Measurements from ENCODE around the gene HMGN4.
"Not testable (repeated sequence)": the region's sequence is repeated elsewhere in the genome, so short reads cannot be mapped to it uniquely, and the experiment has no call there.

The HMGN4 gene

DNA sequence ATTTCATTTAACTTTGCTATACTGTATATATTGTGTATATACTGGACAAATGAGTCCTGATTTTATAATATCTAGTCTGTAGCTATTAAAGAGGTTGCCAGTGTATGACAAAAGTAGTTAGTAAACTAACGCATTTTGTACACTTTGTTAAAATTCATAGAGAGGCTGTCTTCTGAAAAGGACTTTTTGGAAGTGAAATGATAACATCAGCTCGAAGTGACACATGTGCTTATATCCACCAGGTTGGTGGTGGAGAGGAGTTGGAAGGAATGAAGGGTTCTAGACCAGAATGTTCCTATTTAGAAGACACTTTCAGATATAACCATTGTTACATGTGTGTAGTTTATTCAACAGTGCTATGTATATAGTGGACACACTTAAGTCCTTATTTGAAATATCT is 13.9 kb upstream of the HMGN4 start:
- DNase-seq: not testable (repeated sequence)

GRCh38 chr6:26524722-26525370 is 13.3 kb upstream of the HMGN4 start:
- no peak for DNase-seq

- DNase-seq: no peak
Observed at GRCh38 chr6:26525838-26526237, 12.3 kb upstream of the HMGN4 start.

DNA sequence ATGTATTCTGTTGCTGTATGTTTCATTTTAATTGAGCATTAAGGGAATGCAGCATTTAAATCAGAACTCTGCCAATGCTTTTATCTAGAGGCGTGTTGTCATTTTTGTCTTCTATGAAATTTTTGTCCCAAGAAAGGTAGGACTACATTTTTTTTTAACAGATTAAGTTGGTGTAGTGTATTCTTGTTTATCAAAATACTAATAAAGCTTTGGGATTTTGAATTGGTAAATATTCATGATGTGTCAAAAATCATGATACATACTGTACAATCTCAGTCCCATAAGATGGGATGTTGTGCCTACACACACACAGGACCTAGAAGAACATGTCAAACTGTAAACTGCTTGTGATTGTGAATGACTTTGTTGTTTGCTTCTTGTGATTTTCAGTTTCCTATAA is 11.2 kb upstream of the HMGN4 start:
- DNase-seq: no peak

DNA sequence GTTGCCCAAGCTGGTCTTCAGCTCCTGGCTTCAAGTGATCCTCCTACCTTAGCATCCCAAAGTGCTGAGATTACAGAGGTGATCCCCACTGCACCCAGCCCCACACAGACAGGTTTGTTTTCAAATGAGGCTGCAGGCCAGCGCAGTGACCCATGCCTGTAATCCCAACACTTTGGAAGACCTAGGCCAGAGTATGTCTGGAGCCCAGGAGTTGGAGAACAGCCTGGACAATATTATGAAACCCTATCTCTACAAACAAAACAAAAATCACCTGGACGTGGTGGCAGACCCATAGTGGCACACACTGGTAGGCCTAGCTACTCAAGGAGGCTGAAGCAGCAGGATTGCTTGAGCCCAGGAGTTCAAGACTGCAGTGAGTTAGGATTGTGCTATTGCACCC is 8.0 kb upstream of the HMGN4 start:
- DNase-seq: no peak

DNA sequence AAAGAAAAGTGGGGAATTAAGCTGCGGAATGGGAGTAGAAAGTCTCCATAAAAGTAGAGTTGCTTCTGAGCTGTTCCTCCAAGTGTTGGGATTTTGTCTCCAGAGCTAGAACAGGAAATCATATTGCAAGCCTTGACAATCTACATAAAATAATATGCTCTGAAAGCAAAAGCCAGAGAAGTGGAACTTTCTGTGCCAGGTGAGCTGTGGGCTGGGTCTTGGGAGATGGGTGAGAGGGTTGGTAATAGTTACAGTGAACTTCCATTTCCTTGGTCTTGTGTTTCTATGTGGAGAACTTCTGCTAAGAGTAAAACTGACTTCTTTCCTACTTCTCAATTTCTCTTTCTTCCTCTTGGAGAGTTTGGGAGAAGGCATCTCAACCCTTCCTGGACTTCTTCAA is 6.3 kb upstream of the HMGN4 start:
- no peak for DNase-seq

DNA sequence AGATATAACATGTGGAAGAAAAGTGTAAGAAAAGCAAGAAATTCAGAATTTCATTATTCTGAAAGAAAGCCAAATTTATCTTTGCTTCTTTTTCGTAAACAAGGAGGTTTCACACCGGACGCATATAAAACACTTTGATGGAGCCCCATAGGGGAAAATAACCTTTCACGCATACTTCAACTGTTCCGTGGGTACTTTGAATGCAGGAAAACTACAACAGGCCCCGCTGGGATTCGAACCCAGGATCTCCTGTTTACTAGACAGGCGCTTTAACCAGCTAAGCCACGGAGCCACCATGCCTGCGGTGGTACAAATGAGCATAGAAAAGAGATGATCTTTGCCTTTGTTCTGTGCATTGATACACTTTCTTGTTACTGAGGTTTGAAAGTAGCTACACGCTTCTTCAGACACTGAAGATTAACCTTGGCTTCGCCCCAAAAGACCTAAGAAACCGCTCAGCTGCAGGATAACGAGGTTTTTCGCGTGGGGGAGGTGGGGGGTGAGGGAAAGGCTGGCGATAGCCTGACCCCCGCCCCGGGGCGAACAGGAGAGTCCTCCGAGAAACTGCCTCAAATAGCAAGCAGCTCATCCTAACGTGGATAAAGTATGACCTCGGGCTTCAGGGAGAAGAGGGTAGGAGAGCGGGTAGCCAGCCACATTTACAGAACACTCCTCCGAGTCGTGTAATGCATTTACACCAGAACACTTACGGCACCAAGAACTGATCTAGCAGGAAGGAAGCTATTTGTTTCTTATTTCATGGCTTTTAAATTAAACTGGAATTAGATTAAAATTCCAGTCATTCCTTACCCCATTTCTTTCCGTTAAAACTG is 5.3 kb upstream of the HMGN4 start:
- peak; percentile 40 for DNase-seq

DNA sequence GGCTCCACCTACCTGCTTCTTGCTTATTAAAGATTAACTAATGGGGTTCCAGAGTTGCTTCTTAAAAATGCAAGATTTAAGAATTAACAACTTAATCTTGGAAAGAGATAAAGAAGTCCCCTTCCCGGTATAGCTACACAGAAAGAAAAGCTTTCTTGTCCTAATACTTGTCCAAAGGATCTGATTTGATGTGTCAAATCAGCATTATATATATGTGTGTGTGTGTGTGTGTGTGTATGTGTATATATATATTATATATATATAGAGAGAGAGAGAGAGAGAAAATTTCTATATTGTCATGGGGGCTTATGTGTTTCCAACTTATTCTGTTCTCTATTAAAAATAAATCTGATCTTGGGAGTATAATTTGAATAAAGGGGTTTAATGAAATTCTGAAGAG is 4.6 kb upstream of the HMGN4 start:
- DNase-seq: no peak

GRCh38 chr6:26534681-26535465 is 3.3 kb upstream of the HMGN4 start:
- DNase-seq: no peak

GRCh38 chr6:26536571-26537159 is 1.5 kb upstream of the HMGN4 start:
- DNase-seq: peak; percentile 9

DNA sequence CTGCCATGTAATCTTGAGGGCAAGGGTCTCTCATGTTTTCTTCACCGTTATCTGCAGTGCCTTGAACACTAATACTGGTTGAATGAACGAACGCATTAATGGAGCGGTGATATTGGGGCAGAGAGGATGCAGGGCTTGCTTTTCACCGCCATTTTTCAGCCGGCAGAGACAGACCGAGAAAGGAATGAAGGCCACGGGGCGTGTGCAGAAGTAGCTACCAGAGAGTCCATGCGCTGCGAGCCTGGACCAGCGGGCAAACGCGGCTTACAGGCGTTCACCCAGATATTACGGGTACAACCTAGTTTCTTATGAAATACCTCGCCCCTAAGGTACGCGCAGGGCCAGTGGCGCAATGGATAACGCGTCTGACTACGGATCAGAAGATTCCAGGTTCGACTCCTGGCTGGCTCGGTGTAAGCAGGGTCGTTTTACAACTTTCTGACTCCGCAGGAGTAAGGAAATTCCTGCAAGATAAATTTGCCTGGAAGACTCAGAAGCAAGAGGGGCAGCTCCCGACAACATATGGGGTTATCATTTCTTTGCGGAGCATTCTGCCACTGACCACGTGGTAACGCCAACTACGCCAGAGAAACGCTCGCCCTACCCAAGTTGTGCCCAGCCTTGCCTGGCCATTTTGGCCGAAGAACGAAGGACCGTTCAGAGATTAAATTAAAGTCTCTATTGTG is 863 bp upstream of the HMGN4 start:
- peak; percentile 73 for DNase-seq

GRCh38 chr6:26538572-26538902 is 371 bp downstream of the HMGN4 start:
- no peak for DNase-seq

- DNase-seq: no peak
Observed at GRCh38 chr6:26539071-26539615, 977 bp downstream of the HMGN4 start.

DNA sequence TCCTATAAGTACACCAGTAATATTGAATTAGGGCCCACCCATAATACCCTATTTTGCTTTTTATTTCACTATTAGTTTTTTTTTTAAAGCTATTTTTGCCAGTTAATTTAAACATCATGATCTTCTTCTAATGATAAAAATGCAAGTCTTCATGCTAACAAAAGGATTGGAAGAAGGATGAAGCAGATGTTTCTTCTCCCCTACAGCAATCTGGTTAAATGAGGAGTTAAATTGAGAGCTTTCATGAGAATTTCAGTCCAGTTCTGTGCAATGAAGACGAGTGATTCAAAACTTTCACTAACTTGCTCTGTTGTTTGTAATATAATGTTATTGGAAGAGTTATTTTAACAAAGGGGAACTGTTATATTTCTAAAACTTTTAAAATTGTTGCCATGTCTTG is 3.4 kb downstream of the HMGN4 start:
- DNase-seq: no peak

DNA sequence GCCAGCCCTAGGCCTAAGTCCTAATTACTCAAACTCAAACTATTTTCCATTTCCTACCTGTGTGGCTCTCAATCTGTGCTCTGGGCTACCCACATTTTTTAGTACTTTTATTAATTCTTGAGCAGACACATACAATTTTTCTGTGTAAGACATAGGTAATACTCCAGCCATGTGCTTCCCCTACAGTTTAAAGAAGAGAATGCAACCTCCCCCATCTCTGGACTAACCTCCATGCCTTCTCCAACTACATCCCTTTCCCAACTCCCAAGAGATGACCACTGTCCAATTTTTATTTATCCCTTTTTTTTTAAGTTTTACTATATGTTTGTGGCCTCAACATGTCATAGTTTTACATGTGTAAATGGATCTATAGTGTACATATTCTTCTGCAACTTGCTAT is 5.8 kb downstream of the HMGN4 start:
- DNase-seq: no peak

DNA sequence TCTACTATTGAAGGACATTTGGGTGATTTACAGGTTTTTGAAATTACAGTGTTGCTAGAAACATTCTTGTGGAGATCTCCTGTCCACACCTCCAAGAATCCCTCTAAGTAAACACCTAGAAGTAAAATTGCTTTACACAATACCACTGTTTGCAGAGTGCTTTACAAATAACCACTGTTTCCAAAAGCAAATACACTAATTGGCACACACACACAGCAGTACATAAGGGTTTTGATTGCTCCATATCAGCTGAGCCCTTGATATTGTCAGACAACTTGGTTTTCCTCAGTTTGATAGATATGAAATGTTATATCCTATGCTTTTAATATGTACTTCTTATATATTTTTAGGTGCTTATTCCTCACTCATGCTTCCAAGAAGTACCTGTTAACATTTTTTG is 6.3 kb downstream of the HMGN4 start:
- DNase-seq: no peak

DNA sequence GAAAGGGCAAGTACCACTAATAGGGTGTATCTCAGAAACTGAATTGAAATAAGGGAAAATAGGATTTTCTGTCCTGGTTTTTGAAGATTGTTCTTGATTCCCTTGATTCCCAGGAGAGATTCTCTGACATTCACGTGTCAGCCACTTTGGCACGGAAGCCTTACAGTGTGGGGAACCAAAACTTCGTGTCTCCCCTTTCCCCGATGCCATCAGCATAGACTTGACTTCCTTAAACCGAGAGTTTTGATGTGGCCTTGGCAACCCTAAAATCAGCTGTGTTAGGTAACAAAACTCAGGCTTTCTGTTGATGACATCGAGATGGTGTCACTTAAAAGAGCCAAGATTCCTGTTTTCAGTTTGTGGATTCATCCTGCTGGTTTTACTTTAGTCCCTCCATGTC is 7.5 kb downstream of the HMGN4 start:
- no peak for DNase-seq

DNA sequence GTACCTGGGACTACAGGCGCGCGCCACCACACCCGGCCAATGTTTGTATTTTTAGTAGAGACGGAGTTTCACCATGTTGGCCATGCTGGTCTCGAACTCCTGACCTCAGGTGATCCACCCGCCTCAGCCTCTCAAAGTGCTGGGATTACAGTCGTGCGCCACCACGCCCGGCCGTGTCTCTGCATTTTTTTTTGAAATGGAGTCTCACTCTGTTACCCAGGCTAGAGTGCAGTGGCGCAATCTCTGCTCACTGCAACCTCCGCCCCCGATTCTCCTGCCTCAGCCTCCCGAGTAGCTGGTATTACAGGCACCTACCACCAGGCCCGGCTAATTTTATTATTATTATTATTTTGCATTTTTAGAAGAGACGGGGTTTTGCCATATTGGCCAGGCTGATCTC is 9.2 kb downstream of the HMGN4 start:
- not testable (repeated sequence) for DNase-seq

GRCh38 chr6:26550250-26550993 is 12.3 kb downstream of the HMGN4 start:
- DNase-seq: no peak

GRCh38 chr6:26552205-26552604 is 14.0 kb downstream of the HMGN4 start:
- no peak for DNase-seq

GRCh38 chr6:26552640-26553188 is 14.5 kb downstream of the HMGN4 start:
- DNase-seq: no peak

DNA sequence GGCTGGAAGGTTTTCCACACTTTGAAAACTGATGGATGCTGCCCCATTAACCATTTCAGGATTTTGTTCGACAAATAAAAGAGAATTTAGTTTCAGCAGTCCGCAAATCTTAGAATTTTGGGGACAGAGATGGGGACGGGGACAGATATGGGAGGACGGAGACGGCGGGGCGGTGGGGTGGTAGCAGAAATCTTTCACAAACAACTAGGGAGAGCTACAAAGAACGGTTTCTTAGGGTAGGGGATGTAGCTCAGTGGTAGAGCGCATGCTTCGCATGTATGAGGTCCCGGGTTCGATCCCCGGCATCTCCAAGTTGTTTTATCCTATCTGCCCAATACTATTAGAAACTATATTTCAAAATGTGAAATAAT is 15.1 kb downstream of the HMGN4 start:
- DNase-seq: peak; percentile 52

All from DMS79 treated with DMSO at 0.1 percent for 48 hours (cell line).